Prostate gland (tissue), 2 donors: ENCODE data around the gene LARGE1.

Source experiments
- CTCF ChIP-seq, 4 experiments: fragments of 200-600 bp in 2 of 4; fragments of 450-650 bp in 2 of 4; sonication (generic) in 2 of 4; IDR thresholded peaks; 1 replicate in 3 of 4; 2 replicates in 1 of 4; pipeline ENCODE4 v1.5.1; 2016 to 2019; ENCODE audit warnings: antibody characterized with exemption in 4 of 4, mild to moderate bottlenecking in 2 of 4, moderate library complexity in 2 of 4
- POLR2AphosphoS5 ChIP-seq: sonication (generic); formaldehyde crosslinking; IDR thresholded peaks from one replicate; pipeline ENCODE4 v1.6.1; 2017; ENCODE audit warnings: antibody characterized with exemption

GRCh38 chr22:33922349-33922681 is 2.0 kb upstream of the LARGE1 start:
- TF ChIP-seq CTCF (IDR thresholded peaks at IDR 0.05) (no peak), POLR2AphosphoS5 (no peak)
